CD14-positive monocyte (primary cell): Measurements from ENCODE around the gene GTF3C5. TPM values are rescaled to one million over a fixed set of nuclear protein-coding genes. Genes with fewer than 3 reads are reported as not detected.

ENCODE experiments used
- DNase-seq, 3 donors: peaks; one replicate each; pipeline ENCODE4 v3.0.0-alpha.2; 2011 to 2022
- H2AFZ ChIP-seq: 2 replicates; pipeline ENCODE4 v1.6.0; 2012; ENCODE audit warnings: mild to moderate bottlenecking, low read depth, low read length, inconsistent platforms; ENCODE audit not compliant: insufficient read depth, poor library complexity, severe bottlenecking
- H3K27ac ChIP-seq, 2 donors: 1 replicate in 1 of 2; 2 replicates in 1 of 2; pipeline ENCODE4 v1.5.1; 2012 to 2013; ENCODE audit warnings: low read length in 2 of 2, control low read depth in 1 of 2, inconsistent platforms in 1 of 2, low read depth in 1 of 2, mild to moderate bottlenecking in 1 of 2
- H3K27me3 ChIP-seq, 2 donors: one replicate each; pipeline versions ENCODE4 v1.6.0 to v1.6.1; 2011 to 2013; ENCODE audit warnings: low read length in 2 of 2; ENCODE audit not compliant: control insufficient read depth in 2 of 2, insufficient read depth in 2 of 2
- H3K36me3 ChIP-seq, 2 donors: replicated peaks in 1 of 2; 1 replicate in 1 of 2; 2 replicates in 1 of 2; pipeline versions ENCODE4 v1.5.1 to v1.6.1; 2012 to 2013; ENCODE audit warnings: low read length in 2 of 2, control low read depth in 1 of 2, inconsistent platforms in 1 of 2, mild to moderate bottlenecking in 1 of 2; ENCODE audit not compliant: insufficient read depth in 2 of 2, control insufficient read depth in 1 of 2
- H3K4me1 ChIP-seq, 2 donors: 1 replicate in 1 of 2; 2 replicates in 1 of 2; pipeline versions ENCODE4 v1.5.1 to v1.6.1; 2012 to 2013; ENCODE audit warnings: low read length in 2 of 2, control low read depth in 1 of 2, inconsistent platforms in 1 of 2, mild to moderate bottlenecking in 1 of 2, moderate library complexity in 1 of 2; ENCODE audit not compliant: insufficient read depth in 2 of 2, control insufficient read depth in 1 of 2
- H3K4me2 ChIP-seq: replicated peaks from 2 replicates; pipeline ENCODE3; 2012; ENCODE audit warnings: low read length, moderate library complexity, mild to moderate bottlenecking; ENCODE audit not compliant: poor library complexity, severe bottlenecking; ENCODE audit errors: extremely low read depth
- H3K4me3 ChIP-seq, 3 experiments: fragments of 200-600 bp in 1 of 3; sonication (generic) in 1 of 3; replicated peaks in 1 of 3; 1 replicate in 2 of 3; 2 replicates in 1 of 3; pipeline ENCODE4 v1.5.1; 2011 to 2013; ENCODE audit warnings: low read length in 3 of 3, mild to moderate bottlenecking in 3 of 3, control low read depth in 2 of 3, low read depth in 2 of 3, inconsistent platforms in 1 of 3, moderate library complexity in 1 of 3
- H3K79me2 ChIP-seq: 2 replicates; pipeline ENCODE4 v1.6.0; 2012; ENCODE audit warnings: mild to moderate bottlenecking, control low read depth, inconsistent platforms, low read length, moderate library complexity; ENCODE audit not compliant: insufficient read depth
- H3K9ac ChIP-seq: 2 replicates; pipeline ENCODE4 v1.6.0; 2017; ENCODE audit warnings: low read length, mild to moderate bottlenecking; ENCODE audit not compliant: insufficient read depth, poor library complexity, severe bottlenecking
- H3K9me3 ChIP-seq, 2 donors: replicated peaks in 1 of 2; 1 replicate in 1 of 2; 2 replicates in 1 of 2; pipeline versions ENCODE4 v1.5.1 to v1.6.1; 2012 to 2013; ENCODE audit warnings: low read length in 2 of 2, control low read depth in 1 of 2; ENCODE audit not compliant: control insufficient read depth in 1 of 2, insufficient read depth in 1 of 2
- H4K20me1 ChIP-seq: 2 replicates; pipeline ENCODE4 v1.6.0; 2012; ENCODE audit warnings: mild to moderate bottlenecking, low read length, control low read depth, moderate library complexity; ENCODE audit not compliant: insufficient read depth
- H3K27ac Mint-ChIP-seq, 7 donors: one replicate each; pipeline ENCODE4 v1.8.0; 2020; ENCODE audit warnings: mild to moderate bottlenecking in 7 of 7, mixed read lengths in 7 of 7, moderate library complexity in 6 of 7, inconsistent platforms in 2 of 7
- H3K27me3 Mint-ChIP-seq, 3 donors: one replicate each; pipeline ENCODE4 v1.8.0; 2021 to 2022; ENCODE audit warnings: low read depth in 3 of 3, mild to moderate bottlenecking in 3 of 3, mixed read lengths in 3 of 3, moderate library complexity in 3 of 3, inconsistent platforms in 1 of 3
- H3K36me3 Mint-ChIP-seq, 2 donors: one replicate each; pipeline ENCODE4 v1.8.0; 2020; ENCODE audit warnings: mixed read lengths in 2 of 2, inconsistent platforms in 1 of 2, mild to moderate bottlenecking in 1 of 2
- H3K4me1 Mint-ChIP-seq: one replicate; pipeline ENCODE4 v1.8.0; 2020; ENCODE audit warnings: mild to moderate bottlenecking, mixed read lengths
- H3K4me3 Mint-ChIP-seq, 2 donors: one replicate each; pipeline ENCODE4 v1.8.0; 2020; ENCODE audit warnings: mild to moderate bottlenecking in 2 of 2, mixed read lengths in 2 of 2, moderate library complexity in 1 of 2
- H3K9me3 Mint-ChIP-seq, 7 donors: one replicate each; pipeline ENCODE4 v1.8.0; 2020 to 2022; ENCODE audit warnings: mixed read lengths in 7 of 7, mild to moderate bottlenecking in 6 of 7, moderate library complexity in 6 of 7, inconsistent platforms in 2 of 7
- WGBS: methylation state at CpG from one replicate; pipeline ENCODE4 v1.1.5; 2013; ENCODE audit warnings: missing lambda C conversion rate; ENCODE audit not compliant: insufficient coverage; 5-methylcytosine and 5-hydroxymethylcytosine counted together
- intact Hi-C, 2 donors: fragments of 100-400 bp; cut with micrococcal nuclease; formaldehyde crosslinking; loops; one replicate each; pipeline versions ENCODE4 v1.15.0 to v1.15.1; 2023
- polyA minus RNA-seq: library from RNA; depleted of rRNA, polyadenylated mRNA; stranded (reverse); fragments of >200 nt; gene quantifications from 2 replicates; pipeline ENCODE4 v1.2.3, GENCODE V29; 2012
- polyA plus RNA-seq, 3 donors: library from polyadenylated mRNA; depleted of rRNA in 1 of 3; unstranded in 2 of 3; stranded (reverse) in 1 of 3; fragments of 300-500 nt in 2 of 3; fragments of >200 nt in 1 of 3; fragmentation: Illumina TruSeq in 2 of 3; gene quantifications; 1 replicate in 2 of 3; 2 replicates in 1 of 3; pipeline ENCODE4 v1.2.3, GENCODE V29; 2012 to 2021
- total RNA-seq, 12 experiments: library from RNA in 1 of 12; stranded (reverse) in 1 of 12; fragments of 120-200 nt in 1 of 12; gene quantifications; one replicate each; pipeline ENCODE4 v1.2.4 and lab custom pipeline; 2013 to 2026; ENCODE audit warnings: mixed read lengths in 6 of 12, inconsistent platforms in 1 of 12
- TF ChIP-seq, protein P1 (sequence below): fragments of 200-600 bp; IDR thresholded peaks from one replicate; pipeline ENCODE4 v1.8.0; 2022; ENCODE audit warnings: antibody characterized with exemption, mild to moderate bottlenecking

GTF3C5 gene, protein sequence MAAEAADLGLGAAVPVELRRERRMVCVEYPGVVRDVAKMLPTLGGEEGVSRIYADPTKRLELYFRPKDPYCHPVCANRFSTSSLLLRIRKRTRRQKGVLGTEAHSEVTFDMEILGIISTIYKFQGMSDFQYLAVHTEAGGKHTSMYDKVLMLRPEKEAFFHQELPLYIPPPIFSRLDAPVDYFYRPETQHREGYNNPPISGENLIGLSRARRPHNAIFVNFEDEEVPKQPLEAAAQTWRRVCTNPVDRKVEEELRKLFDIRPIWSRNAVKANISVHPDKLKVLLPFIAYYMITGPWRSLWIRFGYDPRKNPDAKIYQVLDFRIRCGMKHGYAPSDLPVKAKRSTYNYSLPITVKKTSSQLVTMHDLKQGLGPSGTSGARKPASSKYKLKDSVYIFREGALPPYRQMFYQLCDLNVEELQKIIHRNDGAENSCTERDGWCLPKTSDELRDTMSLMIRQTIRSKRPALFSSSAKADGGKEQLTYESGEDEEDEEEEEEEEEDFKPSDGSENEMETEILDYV
- total RNA-seq (2013), result 44.7 TPM
- 10 to 100 TPM; 21.3 to 75.6 (median 24.4) TPM for polyA plus RNA-seq
- 32.7 and 49.2 TPM in 2 replicates for polyA minus RNA-seq
- 11.4 to 38.6 (median 28.0) reads per million in 11 experiments for total RNA-seq (lab: John Stamatoyannopoulos, UW)

DNA sequence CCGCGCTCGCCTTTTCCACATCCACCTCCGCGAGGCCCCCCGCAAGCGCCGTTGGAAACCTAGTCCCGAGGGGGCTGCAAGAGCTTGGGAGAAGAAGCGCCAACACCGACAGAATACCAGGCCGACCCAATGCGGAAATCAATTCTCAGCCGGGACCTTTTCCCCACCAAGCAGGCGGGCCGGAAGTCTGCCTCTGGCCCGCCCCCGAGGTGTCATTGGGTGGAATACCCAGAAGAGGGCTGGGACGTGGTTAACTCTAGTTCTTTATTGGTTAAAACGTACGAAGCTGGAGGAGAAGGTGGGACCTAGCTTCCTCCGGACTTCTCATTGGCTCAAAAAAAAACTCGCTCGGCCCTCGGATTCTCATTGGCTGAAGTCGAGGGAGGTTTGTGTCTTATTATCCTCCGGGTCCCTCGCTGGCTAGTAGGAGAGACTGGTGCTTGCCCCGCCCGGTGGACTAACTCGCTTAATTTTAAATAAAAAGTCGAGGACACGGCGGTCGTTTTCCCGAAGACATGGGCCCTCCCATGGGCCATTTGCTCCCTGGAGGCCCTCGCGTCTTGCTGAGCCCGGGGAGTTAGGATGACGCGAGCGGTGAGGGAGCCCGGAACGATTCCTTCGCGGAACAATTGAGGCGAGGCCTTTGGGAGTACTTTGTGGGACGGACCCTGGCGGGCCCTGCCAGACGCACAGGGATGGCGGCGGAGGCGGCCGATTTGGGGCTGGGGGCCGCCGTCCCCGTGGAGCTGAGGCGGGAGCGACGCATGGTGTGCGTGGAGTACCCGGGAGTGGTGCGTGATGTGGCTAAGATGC is at the start of gene GTF3C5:
TSS of gene GTF3C5 (plus strand) at position 681 of the 813 bp plus-strand sequence. CDS start at position 696, 15 bp downstream.
- H3K9me3 ChIP-seq, result no peaks in the 10 kb centered on the region
- TF ChIP-seq, protein P1, sequence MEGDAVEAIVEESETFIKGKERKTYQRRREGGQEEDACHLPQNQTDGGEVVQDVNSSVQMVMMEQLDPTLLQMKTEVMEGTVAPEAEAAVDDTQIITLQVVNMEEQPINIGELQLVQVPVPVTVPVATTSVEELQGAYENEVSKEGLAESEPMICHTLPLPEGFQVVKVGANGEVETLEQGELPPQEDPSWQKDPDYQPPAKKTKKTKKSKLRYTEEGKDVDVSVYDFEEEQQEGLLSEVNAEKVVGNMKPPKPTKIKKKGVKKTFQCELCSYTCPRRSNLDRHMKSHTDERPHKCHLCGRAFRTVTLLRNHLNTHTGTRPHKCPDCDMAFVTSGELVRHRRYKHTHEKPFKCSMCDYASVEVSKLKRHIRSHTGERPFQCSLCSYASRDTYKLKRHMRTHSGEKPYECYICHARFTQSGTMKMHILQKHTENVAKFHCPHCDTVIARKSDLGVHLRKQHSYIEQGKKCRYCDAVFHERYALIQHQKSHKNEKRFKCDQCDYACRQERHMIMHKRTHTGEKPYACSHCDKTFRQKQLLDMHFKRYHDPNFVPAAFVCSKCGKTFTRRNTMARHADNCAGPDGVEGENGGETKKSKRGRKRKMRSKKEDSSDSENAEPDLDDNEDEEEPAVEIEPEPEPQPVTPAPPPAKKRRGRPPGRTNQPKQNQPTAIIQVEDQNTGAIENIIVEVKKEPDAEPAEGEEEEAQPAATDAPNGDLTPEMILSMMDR, result no peak
- peak within 1 kb of the TSS; percentile 96 for H2AFZ ChIP-seq
- peaks cover 25 to 35% of the 10 kb centered on the region in 2 donors for H3K4me1 ChIP-seq
- peak within 1 kb of the TSS; percentile 93 to 99 (median 97) for H3K27ac Mint-ChIP-seq
- under 1% methylated on average over 61 of the region's 63 CpGs for WGBS
- H3K36me3 ChIP-seq, result peaks cover 0 to 11% of the 10 kb centered on the region in 2 donors
- no peaks in the 10 kb centered on the region for H3K27me3 ChIP-seq
- peaks cover 0 to 6% (median 0%) of the 10 kb centered on the region in 7 donors for H3K9me3 Mint-ChIP-seq
- peak within 1 kb of the TSS; percentile 98 to 99 for H3K4me3 Mint-ChIP-seq
- peaks cover 60% of the 10 kb centered on the region for H3K79me2 ChIP-seq
- peaks cover 0 to 5% (median 3%) of the 10 kb centered on the region in 3 donors for H3K27me3 Mint-ChIP-seq
- peaks cover 26% of the 10 kb centered on the region for H4K20me1 ChIP-seq
- peak; percentile 96 to 99 (median 97) for DNase-seq
- H3K36me3 Mint-ChIP-seq, result peaks cover 1 to 13% of the 10 kb centered on the region in 2 donors
- peaks cover 40% of the 10 kb centered on the region for H3K4me1 Mint-ChIP-seq
- peak within 1 kb of the TSS; percentile 64 to 97 for H3K27ac ChIP-seq
- H3K4me2 ChIP-seq, result peak within 1 kb of the TSS; percentile 95
- H3K9ac ChIP-seq, result peak within 1 kb of the TSS; percentile 99
- peak within 1 kb of the TSS; percentile 73 to 98 (median 82) for H3K4me3 ChIP-seq
- intact Hi-C loops, result loop anchor here (5.0 to 10.0 kb wide), 4 partner anchors 67 to 344 kb away; partner anchors contain the start of genes STKLD1 (in 1 of the 2) and SURF4 (in 1 of the 2)
